ENCODE results near the gene OR7C1.
"Not testable (repeated sequence)": the region's sequence is repeated elsewhere in the genome, so short reads cannot be mapped to it uniquely, and the experiment has no call there.

Gene OR7C1

GRCh38 chr19:14835011-14835410, at the start of gene OR7C1, which contains the start of gene OR7A5:
TSS of gene OR7C1 (minus strand) at chr19:14835185. CDS start at chr19:14800136, 35,049 bp downstream.
TSS of gene OR7A5 (minus strand) at chr19:14835185. CDS start at chr19:14828241, 6,944 bp downstream.
- no peak for DNase-seq (ENCODE audit: low read depth)

- no peak for DNase-seq (ENCODE audit: low read depth)
These were observed 36.7 kb upstream of the OR7C1 start for GRCh38 chr19:14871619-14872230.

GRCh38 chr19:14868497-14868896, 33.5 kb upstream of the OR7C1 start:
- no peak for DNase-seq (ENCODE audit: low read depth)

GRCh38 chr19:14848822-14849221, 13.8 kb upstream of the OR7C1 start, which contains the start of gene OR7A10:
TSS of gene OR7A10 (minus strand) at chr19:14848922. CDS start at chr19:14841877, 7,045 bp downstream.
- no peak for DNase-seq (ENCODE audit: low read depth)

- no peak for DNase-seq (ENCODE audit: low read depth)
These were observed 8.6 kb upstream of the OR7C1 start for GRCh38 chr19:14843578-14843977.

- DNase-seq (ENCODE audit: low read depth): no peak
These were observed 8.2 kb upstream of the OR7C1 start for GRCh38 chr19:14843169-14843568.

GRCh38 chr19:14840206-14840605, 5.2 kb upstream of the OR7C1 start:
- DNase-seq (ENCODE audit: low read depth): no peak

GRCh38 chr19:14837391-14837790, 2.4 kb upstream of the OR7C1 start:
- DNase-seq (ENCODE audit: low read depth): no peak

GRCh38 chr19:14830702-14831101, 4.3 kb downstream of the OR7C1 start:
- DNase-seq (ENCODE audit: low read depth): no peak

- no peak for DNase-seq (ENCODE audit: low read depth)
These were observed 9.0 kb downstream of the OR7C1 start for GRCh38 chr19:14826006-14826405.

- no peak for DNase-seq (ENCODE audit: low read depth)
These were observed 13.0 kb downstream of the OR7C1 start for GRCh38 chr19:14821937-14822336.

- DNase-seq (ENCODE audit: low read depth): no peak
These were observed 16.4 kb downstream of the OR7C1 start for GRCh38 chr19:14818588-14818987.

GRCh38 chr19:14817052-14817451, 17.9 kb downstream of the OR7C1 start:
- no peak for DNase-seq (ENCODE audit: low read depth)

- no peak for DNase-seq (ENCODE audit: low read depth)
These were observed 19.9 kb downstream of the OR7C1 start for GRCh38 chr19:14814982-14815652.

GRCh38 chr19:14809272-14810057, 25.5 kb downstream of the OR7C1 start:
- DNase-seq (ENCODE audit: low read depth): no peak

GRCh38 chr19:14804765-14805164, 30.2 kb downstream of the OR7C1 start:
- DNase-seq (ENCODE audit: low read depth): no peak

GRCh38 chr19:14798760-14799159, 36.2 kb downstream of the OR7C1 start:
- DNase-seq (ENCODE audit: low read depth): no peak

- DNase-seq (ENCODE audit: low read depth): no peak
These were observed 39.0 kb downstream of the OR7C1 start for GRCh38 chr19:14796021-14796420.

- DNase-seq (ENCODE audit: low read depth): no peak
These were observed 39.8 kb downstream of the OR7C1 start for GRCh38 chr19:14795078-14795721.

GRCh38 chr19:14792250-14792649, 42.7 kb downstream of the OR7C1 start:
- not testable (repeated sequence) for DNase-seq (ENCODE audit: low read depth)

GRCh38 chr19:14786421-14786851, 48.5 kb downstream of the OR7C1 start:
- no peak for DNase-seq (ENCODE audit: low read depth)

GRCh38 chr19:14785102-14785793, 49.7 kb downstream of the OR7C1 start:
- DNase-seq (ENCODE audit: low read depth): not testable (repeated sequence)

Measured in stimulated activated CD8-positive, alpha-beta memory T cell treated with anti-CD3 and anti-CD28 coated beads, Interleukin-4, amount 100 ng/mL, for 24 hours (primary cell).